C4-2B (cell line): ENCODE results near the gene SOX18.

Source experiments
- H3K27ac ChIP-seq: fragments of 450-650 bp; 2 replicates; pipeline ENCODE4 v1.5.1; 2017
- CTCF ChIP-seq: fragments of 450-650 bp; conservative IDR thresholded peaks from 2 replicates; pipeline ENCODE4 v1.5.1; 2017; ENCODE audit warnings: mild to moderate bottlenecking
- ZFX ChIP-seq: fragments of 450-650 bp; IDR thresholded peaks from 2 replicates; pipeline ENCODE4 v1.6.1; 2017

The SOX18 gene

GRCh38 chr20:64052987-64053840, 3.8 kb upstream of the SOX18 start:
- no peak for TF ChIP-seq CTCF
- no peak for TF ChIP-seq ZFX
- no peak overlapping the region for H3K27ac ChIP-seq

- no peak overlapping the region for H3K27ac ChIP-seq
- TF ChIP-seq ZFX, result no peak
- no peak for TF ChIP-seq CTCF
These were observed 2.9 kb upstream of the SOX18 start for GRCh38 chr20:64052326-64052722.

GRCh38 chr20:64051561-64052325, 2.3 kb upstream of the SOX18 start:
- TF ChIP-seq ZFX (no peak), CTCF (no peak)
- H3K27ac ChIP-seq, result no peak overlapping the region

GRCh38 chr20:64051033-64051452, 1.6 kb upstream of the SOX18 start:
- TF ChIP-seq ZFX (no peak), CTCF (no peak)
- no peak overlapping the region for H3K27ac ChIP-seq

- TF ChIP-seq ZFX, result no peak
- TF ChIP-seq CTCF, result no peak
These were observed 1.0 kb upstream of the SOX18 start for GRCh38 chr20:64050261-64051032.

GRCh38 chr20:64049878-64050260, 430 bp upstream of the SOX18 start:
- TF ChIP-seq CTCF, result no peak
- no peak for TF ChIP-seq ZFX
- no peak overlapping the region for H3K27ac ChIP-seq

More at GRCh38 chr20:64050261-64051032, 1.0 kb upstream of the SOX18 start:
- H3K27ac ChIP-seq, result no peak overlapping the region
